ENCODE results near the gene REXO1. TPM values are rescaled to one million over a fixed set of nuclear protein-coding genes. Genes with fewer than 3 reads are reported as not detected.

REXO1 gene
- total and polyA plus RNA-seq, 2 donors (not counting 1 experiment from before 2014, with no cell fraction given): 72.6 to 898 TPM

DNA sequence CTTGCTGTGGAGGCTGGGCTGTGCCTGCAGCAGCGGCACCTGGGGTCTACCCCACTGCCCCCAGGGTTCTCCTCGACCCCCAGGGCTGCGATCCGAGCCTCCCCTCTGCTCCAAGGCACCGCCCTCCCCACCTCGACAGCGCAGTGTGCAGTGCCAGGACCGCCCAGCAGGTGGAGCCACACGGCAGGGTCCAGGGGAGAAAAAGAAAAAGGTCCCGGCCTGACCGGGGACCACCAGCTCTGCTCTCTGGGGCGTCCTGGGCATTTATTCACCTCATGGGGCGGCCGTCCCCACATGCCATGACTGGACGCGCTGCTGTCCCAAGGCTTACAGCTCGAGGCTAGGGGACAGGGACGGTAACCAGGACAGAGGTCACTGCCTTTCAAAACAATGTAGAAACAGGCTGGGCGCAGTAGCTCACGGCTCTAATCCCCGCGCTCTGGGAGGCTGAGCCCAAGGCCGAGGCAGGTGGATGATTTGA lies 10.6 kb downstream of the REXO1 start:
- CTCF ChIA-PET: interaction anchor here (0.5 to 4.9 kb wide), 9 partner anchors 11 to 394 kb away, joined by 3 to 57 read pairs (median 4); no protein-coding TSS in a partner anchor
- H3K27ac ChIP-seq (ENCODE audit: low read length in 2 of 2): no peak overlapping the region
- peaks cover 0 to 7% of the 10 kb centered on the region in 2 experiments for H3K36me3 ChIP-seq (replicated peaks in 1 of 2; ENCODE audit: control extremely low read depth in 1 of 2, control insufficient read depth in 1 of 2, extremely low read depth in 1 of 2, insufficient read depth in 2 of 2, low read length in 1 of 2)
- ATAC-seq (ENCODE audit: low read depth) (peak; percentile 85), DNase-seq (peak; percentile 66)
- POLR2A ChIA-PET: interaction anchor here (0.8 kb wide), 1 partner anchor 232 kb away, joined by 3 read pairs; no protein-coding TSS in a partner anchor
- Mint-ChIP-seq H3K27ac (no peak overlapping the region), H3K4me1 (peaks cover 38% of the 10 kb centered on the region), H3K4me3 (no peak overlapping the region), H3K9me3 (ENCODE audit: insufficient read depth) (no peaks in the 10 kb centered on the region), H3K27me3 (no peaks in the 10 kb centered on the region)
- peaks cover 11 to 12% of the 10 kb centered on the region in 2 donors for H3K4me1 ChIP-seq (ENCODE audit: control insufficient read depth in 2 of 2, insufficient read depth in 2 of 2, low read length in 2 of 2)
- no peak overlapping the region for H3K9ac ChIP-seq (ENCODE audit: low read length)
- H2AFZ ChIP-seq (ENCODE audit: insufficient read depth, low read depth, low read length, poor library complexity, severe bottlenecking): no peak overlapping the region
- WGBS (ENCODE audit: insufficient coverage): 61% methylated on average over 22 of the region's 23 CpGs
- H3K27me3 ChIP-seq (replicated peaks in 1 of 4; ENCODE audit: control extremely low read depth in 1 of 4, control insufficient read depth in 3 of 4, insufficient read depth in 4 of 4, low read length in 3 of 4): no peaks in the 10 kb centered on the region
- TF ChIP-seq, protein P1, sequence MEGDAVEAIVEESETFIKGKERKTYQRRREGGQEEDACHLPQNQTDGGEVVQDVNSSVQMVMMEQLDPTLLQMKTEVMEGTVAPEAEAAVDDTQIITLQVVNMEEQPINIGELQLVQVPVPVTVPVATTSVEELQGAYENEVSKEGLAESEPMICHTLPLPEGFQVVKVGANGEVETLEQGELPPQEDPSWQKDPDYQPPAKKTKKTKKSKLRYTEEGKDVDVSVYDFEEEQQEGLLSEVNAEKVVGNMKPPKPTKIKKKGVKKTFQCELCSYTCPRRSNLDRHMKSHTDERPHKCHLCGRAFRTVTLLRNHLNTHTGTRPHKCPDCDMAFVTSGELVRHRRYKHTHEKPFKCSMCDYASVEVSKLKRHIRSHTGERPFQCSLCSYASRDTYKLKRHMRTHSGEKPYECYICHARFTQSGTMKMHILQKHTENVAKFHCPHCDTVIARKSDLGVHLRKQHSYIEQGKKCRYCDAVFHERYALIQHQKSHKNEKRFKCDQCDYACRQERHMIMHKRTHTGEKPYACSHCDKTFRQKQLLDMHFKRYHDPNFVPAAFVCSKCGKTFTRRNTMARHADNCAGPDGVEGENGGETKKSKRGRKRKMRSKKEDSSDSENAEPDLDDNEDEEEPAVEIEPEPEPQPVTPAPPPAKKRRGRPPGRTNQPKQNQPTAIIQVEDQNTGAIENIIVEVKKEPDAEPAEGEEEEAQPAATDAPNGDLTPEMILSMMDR (IDR thresholded peaks at IDR 0.05): peak; percentile 92
- no peak for TF ChIP-seq EZH2 (IDR thresholded peaks at IDR 0.05; ENCODE audit: borderline replicate concordance, insufficient read depth, low read depth, low read length, poor library complexity, severe bottlenecking)
- H3K79me2 ChIP-seq (ENCODE audit: control insufficient read depth, insufficient read depth, low read length): peaks cover 96% of the 10 kb centered on the region
- H3K9me3 ChIP-seq (ENCODE audit: control extremely low read depth in 1 of 3, control insufficient read depth in 2 of 3, insufficient read depth in 1 of 3, low read length in 2 of 3): no peaks in the 10 kb centered on the region
- H4K20me1 ChIP-seq (ENCODE audit: control insufficient read depth, insufficient read depth, low read length, poor library complexity, severe bottlenecking): peaks cover 98% of the 10 kb centered on the region
- peak overlapping the region; percentile 11 for H3K4me2 ChIP-seq (replicated peaks; ENCODE audit: low read depth, low read length, poor library complexity, severe bottlenecking)
- no peak overlapping the region for H3K4me3 ChIP-seq (ENCODE audit: control extremely low read depth in 1 of 5, extremely low read depth in 1 of 5, insufficient read depth in 1 of 5, low read depth in 2 of 5, low read length in 4 of 5)
- intact Hi-C loops (cut with micrococcal nuclease): no loop called here

DNA sequence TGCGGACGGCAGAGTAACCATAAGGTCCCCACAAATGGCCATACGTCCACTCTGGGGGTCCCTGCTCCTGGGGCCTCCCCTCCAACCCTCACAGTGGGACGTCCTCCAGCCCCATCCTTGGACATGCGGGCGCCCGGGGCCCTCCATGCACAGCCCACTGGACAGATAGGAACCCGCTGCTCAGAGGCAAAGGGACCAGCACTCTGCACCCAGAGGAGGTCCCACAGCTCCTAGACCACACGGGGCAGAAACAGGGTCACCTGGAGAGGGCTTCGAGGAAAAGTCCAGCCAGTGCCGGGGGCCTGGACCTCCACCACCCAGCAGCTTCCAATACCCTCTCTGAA lies 11.1 kb downstream of the REXO1 start:
- TF ChIP-seq, protein P1 (IDR thresholded peaks at IDR 0.05): no peak
- TF ChIP-seq EZH2 (IDR thresholded peaks at IDR 0.05; ENCODE audit: borderline replicate concordance, insufficient read depth, low read depth, low read length, poor library complexity, severe bottlenecking): no peak
- WGBS (ENCODE audit: insufficient coverage): 85% methylated on average over 11 of the region's 11 CpGs
- Mint-ChIP-seq H3K27ac (no peak overlapping the region), H3K27me3 (no peaks in the 10 kb centered on the region), H3K4me3 (no peak overlapping the region), H3K4me1 (peaks cover 35% of the 10 kb centered on the region), H3K9me3 (ENCODE audit: insufficient read depth) (no peaks in the 10 kb centered on the region)
- DNase-seq: no peak
- no peak for ATAC-seq (ENCODE audit: low read depth)
- peaks cover 11 to 12% of the 10 kb centered on the region in 2 donors for H3K4me1 ChIP-seq (ENCODE audit: control insufficient read depth in 2 of 2, insufficient read depth in 2 of 2, low read length in 2 of 2)
- H3K4me2 ChIP-seq (replicated peaks; ENCODE audit: low read depth, low read length, poor library complexity, severe bottlenecking): peak overlapping the region; percentile 11
- CTCF ChIA-PET: interaction anchor here (0.5 to 4.9 kb wide), 6 partner anchors 11 to 340 kb away, joined by 3 to 57 read pairs (median 4); no protein-coding TSS in a partner anchor
- intact Hi-C loops (cut with micrococcal nuclease): no loop called here
- peaks cover 0 to 7% of the 10 kb centered on the region in 2 experiments for H3K36me3 ChIP-seq (replicated peaks in 1 of 2; ENCODE audit: control extremely low read depth in 1 of 2, control insufficient read depth in 1 of 2, extremely low read depth in 1 of 2, insufficient read depth in 2 of 2, low read length in 1 of 2)
- no peak overlapping the region for H2AFZ ChIP-seq (ENCODE audit: insufficient read depth, low read depth, low read length, poor library complexity, severe bottlenecking)
- H3K9ac ChIP-seq (ENCODE audit: low read length): no peak overlapping the region
- no peaks in the 10 kb centered on the region for H3K9me3 ChIP-seq (ENCODE audit: control extremely low read depth in 1 of 3, control insufficient read depth in 2 of 3, insufficient read depth in 1 of 3, low read length in 2 of 3)
- H3K27me3 ChIP-seq (replicated peaks in 1 of 4; ENCODE audit: control extremely low read depth in 1 of 4, control insufficient read depth in 3 of 4, insufficient read depth in 4 of 4, low read length in 3 of 4): no peaks in the 10 kb centered on the region
- POLR2A ChIA-PET: no interaction called here
- H4K20me1 ChIP-seq (ENCODE audit: control insufficient read depth, insufficient read depth, low read length, poor library complexity, severe bottlenecking): peaks cover 96% of the 10 kb centered on the region
- peaks cover 95% of the 10 kb centered on the region for H3K79me2 ChIP-seq (ENCODE audit: control insufficient read depth, insufficient read depth, low read length)
- H3K4me3 ChIP-seq (ENCODE audit: control extremely low read depth in 1 of 5, extremely low read depth in 1 of 5, insufficient read depth in 1 of 5, low read depth in 2 of 5, low read length in 4 of 5): no peak overlapping the region
- no peak overlapping the region for H3K27ac ChIP-seq (ENCODE audit: low read length in 2 of 2)
